OCI-LY1 (cell line): Measurements from ENCODE around the gene TMEM185B.
"Not testable (repeated sequence)": the region's sequence is repeated elsewhere in the genome, so short reads cannot be mapped to it uniquely, and the experiment has no call there.

Experiments
- H2AFZ ChIP-seq: fragments of 200-600 bp; sonication (generic), shearing (Covaris generic); 2 replicates; pipeline ENCODE4 v1.6.0; 2014; ENCODE audit warnings: antibody characterized with exemption, mild to moderate bottlenecking, low read length
- H3F3A ChIP-seq: fragments of 200-600 bp; sonication (generic), shearing (Covaris generic); 2 replicates; pipeline ENCODE4 v1.6.0; 2014; ENCODE audit warnings: mild to moderate bottlenecking, antibody characterized with exemption, low read length, moderate library complexity; ENCODE audit not compliant: insufficient read depth
- H3K27ac ChIP-seq: fragments of 200-600 bp; sonication (generic); 2 replicates; pipeline ENCODE4 v1.5.1; 2014; ENCODE audit warnings: low read length, mixed run types, mild to moderate bottlenecking, low read depth; ENCODE audit not compliant: poor library complexity, severe bottlenecking
- H3K27me3 ChIP-seq: fragments of 200-600 bp; sonication (generic); 2 replicates; pipeline ENCODE4 v1.6.0; 2014; ENCODE audit warnings: antibody characterized with exemption, mild to moderate bottlenecking, low read length, moderate library complexity; ENCODE audit not compliant: insufficient read depth
- H3K36me3 ChIP-seq: fragments of 200-600 bp; sonication (generic); 2 replicates; pipeline ENCODE4 v1.6.1; 2014; ENCODE audit warnings: mild to moderate bottlenecking, antibody characterized with exemption, low read length, moderate library complexity, mixed read lengths; ENCODE audit not compliant: insufficient read depth
- H3K4me1 ChIP-seq: fragments of 200-600 bp; sonication (generic); 2 replicates; pipeline ENCODE4 v1.5.1; 2014; ENCODE audit warnings: mild to moderate bottlenecking, low read length, moderate library complexity; ENCODE audit not compliant: insufficient read depth, severe bottlenecking
- H3K4me2 ChIP-seq: fragments of 200-600 bp; sonication (generic), shearing (Covaris generic); 2 replicates; pipeline ENCODE4 v1.6.1; 2014; ENCODE audit warnings: low read length
- H3K4me3 ChIP-seq: fragments of 200-600 bp; sonication (generic); 2 replicates; pipeline ENCODE4 v1.5.1; 2014; ENCODE audit warnings: low read length, low read depth, mild to moderate bottlenecking, mixed read lengths; ENCODE audit not compliant: poor library complexity, severe bottlenecking
- H3K79me2 ChIP-seq: fragments of 200-600 bp; shearing (Covaris generic); 2 replicates; pipeline ENCODE4 v1.6.1; 2016; ENCODE audit warnings: mixed run types, low read length, mixed read lengths; ENCODE audit not compliant: insufficient read depth
- H3K9ac ChIP-seq: fragments of 200-600 bp; sonication (generic), shearing (Covaris generic); 2 replicates; pipeline ENCODE4 v1.6.1; 2014; ENCODE audit warnings: mild to moderate bottlenecking, low read length, mixed read lengths
- H3K9me2 ChIP-seq: fragments of 200-600 bp; sonication (generic), shearing (Covaris generic); 2 replicates; pipeline ENCODE4 v1.6.1; 2014; ENCODE audit warnings: low read depth, mild to moderate bottlenecking, low read length, mixed read lengths
- H3K9me3 ChIP-seq: fragments of 200-600 bp; shearing (Covaris generic); 2 replicates; pipeline ENCODE4 v1.6.1; 2014; ENCODE audit warnings: low read length, mixed read lengths
- H4K20me1 ChIP-seq: fragments of 200-600 bp; sonication (generic), shearing (Covaris generic); 2 replicates; pipeline ENCODE4 v1.6.0; 2016; ENCODE audit warnings: mild to moderate bottlenecking, low read length; ENCODE audit not compliant: insufficient read depth
- CTCF ChIP-seq: fragments of 200-600 bp; sonication (generic), shearing (Covaris generic); IDR thresholded peaks from 2 replicates; pipeline ENCODE4 v1.5.1; 2017; ENCODE audit warnings: mild to moderate bottlenecking, antibody characterized with exemption, low read length, moderate library complexity, mixed read lengths
- EZH2 ChIP-seq: fragments of 200-600 bp; sonication (generic), shearing (Covaris generic); IDR thresholded peaks from 2 replicates; pipeline ENCODE4 v1.8.0; 2017; ENCODE audit warnings: borderline replicate concordance, mixed run types, mild to moderate bottlenecking, antibody characterized with exemption, low read length, moderate library complexity, mixed read lengths

The TMEM185B gene

GRCh38 chr2:120260736-120261135 is 37.5 kb upstream of the TMEM185B start:
- no peak overlapping the region for H2AFZ ChIP-seq
- no peak overlapping the region for H3K9ac ChIP-seq
- peaks cover 4% of the 10 kb centered on the region; the same call in 1 of the 2 replicates for H3K36me3 ChIP-seq
- H3K4me1 ChIP-seq, result peaks cover 6% of the 10 kb centered on the region
- no peak overlapping the region for H3K27ac ChIP-seq
- no peak overlapping the region for H3K4me2 ChIP-seq
- TF ChIP-seq EZH2, result no peak
- TF ChIP-seq CTCF, result no peak
- H3F3A ChIP-seq, result no peaks in the 10 kb centered on the region
- H3K9me2 ChIP-seq, result no peaks in the 10 kb centered on the region
- H3K79me2 ChIP-seq, result no peaks in the 10 kb centered on the region
- H3K27me3 ChIP-seq, result no peaks in the 10 kb centered on the region; the same call in 1 of the 2 replicates
- H4K20me1 ChIP-seq, result no peaks in the 10 kb centered on the region
- peaks cover 8% of the 10 kb centered on the region for H3K9me3 ChIP-seq
- H3K4me3 ChIP-seq, result no peak overlapping the region

- H4K20me1 ChIP-seq, H3K9ac ChIP-seq, H3K27me3 ChIP-seq, H3K4me2 ChIP-seq, H3K27ac ChIP-seq, H2AFZ ChIP-seq, H3F3A ChIP-seq, H3K4me1 ChIP-seq, H3K9me3 ChIP-seq, H3K36me3 ChIP-seq, H3K9me2 ChIP-seq, H3K4me3 ChIP-seq, H3K79me2 ChIP-seq: not testable (repeated sequence)
Observed at GRCh38 chr2:120259939-120260338, 36.7 kb upstream of the TMEM185B start.

- Histone ChIP-seq H3K9me3 (peaks cover 8% of the 10 kb centered on the region), H2AFZ (no peak overlapping the region), H3F3A (no peaks in the 10 kb centered on the region), H3K27ac (no peak overlapping the region), H3K9me2 (no peaks in the 10 kb centered on the region), H3K9ac (no peak overlapping the region), H3K27me3 (no peaks in the 10 kb centered on the region; the same call in 1 of the 2 replicates), H3K4me2 (no peak overlapping the region), H4K20me1 (no peaks in the 10 kb centered on the region), H3K4me3 (no peak overlapping the region), H3K36me3 (peaks cover 4% of the 10 kb centered on the region; the same call in 1 of the 2 replicates), H3K79me2 (no peaks in the 10 kb centered on the region), H3K4me1 (peaks cover 9% of the 10 kb centered on the region)
- no peak for TF ChIP-seq EZH2
- no peak for TF ChIP-seq CTCF
Observed at GRCh38 chr2:120258196-120258595, 35.0 kb upstream of the TMEM185B start.

GRCh38 chr2:120257522-120257921 is 34.3 kb upstream of the TMEM185B start:
- peaks cover 9% of the 10 kb centered on the region for H3K4me1 ChIP-seq
- H3K27ac ChIP-seq, result no peak overlapping the region
- H3F3A ChIP-seq, result no peaks in the 10 kb centered on the region
- no peak overlapping the region for H3K4me3 ChIP-seq
- H4K20me1 ChIP-seq, result no peaks in the 10 kb centered on the region
- H2AFZ ChIP-seq, result no peak overlapping the region
- H3K27me3 ChIP-seq, result no peaks in the 10 kb centered on the region; the same call in 1 of the 2 replicates
- H3K9me3 ChIP-seq, result peaks cover 8% of the 10 kb centered on the region
- H3K9me2 ChIP-seq, result no peaks in the 10 kb centered on the region
- no peak overlapping the region for H3K9ac ChIP-seq
- no peak for TF ChIP-seq EZH2
- TF ChIP-seq CTCF, result no peak
- H3K4me2 ChIP-seq, result no peak overlapping the region
- H3K79me2 ChIP-seq, result no peaks in the 10 kb centered on the region
- peaks cover 4% of the 10 kb centered on the region; the same call in 1 of the 2 replicates for H3K36me3 ChIP-seq
